ENCODE results near the gene TIMP2.

- TF ChIP-seq, protein P1, sequence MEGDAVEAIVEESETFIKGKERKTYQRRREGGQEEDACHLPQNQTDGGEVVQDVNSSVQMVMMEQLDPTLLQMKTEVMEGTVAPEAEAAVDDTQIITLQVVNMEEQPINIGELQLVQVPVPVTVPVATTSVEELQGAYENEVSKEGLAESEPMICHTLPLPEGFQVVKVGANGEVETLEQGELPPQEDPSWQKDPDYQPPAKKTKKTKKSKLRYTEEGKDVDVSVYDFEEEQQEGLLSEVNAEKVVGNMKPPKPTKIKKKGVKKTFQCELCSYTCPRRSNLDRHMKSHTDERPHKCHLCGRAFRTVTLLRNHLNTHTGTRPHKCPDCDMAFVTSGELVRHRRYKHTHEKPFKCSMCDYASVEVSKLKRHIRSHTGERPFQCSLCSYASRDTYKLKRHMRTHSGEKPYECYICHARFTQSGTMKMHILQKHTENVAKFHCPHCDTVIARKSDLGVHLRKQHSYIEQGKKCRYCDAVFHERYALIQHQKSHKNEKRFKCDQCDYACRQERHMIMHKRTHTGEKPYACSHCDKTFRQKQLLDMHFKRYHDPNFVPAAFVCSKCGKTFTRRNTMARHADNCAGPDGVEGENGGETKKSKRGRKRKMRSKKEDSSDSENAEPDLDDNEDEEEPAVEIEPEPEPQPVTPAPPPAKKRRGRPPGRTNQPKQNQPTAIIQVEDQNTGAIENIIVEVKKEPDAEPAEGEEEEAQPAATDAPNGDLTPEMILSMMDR (IDR thresholded peaks at IDR 0.05; ENCODE audit: low read depth, low read length) = no peak
- TF ChIP-seq POLR2A (IDR thresholded peaks at IDR 0.05; ENCODE audit: extremely low read depth, insufficient read length) (no peak), MAX (IDR thresholded peaks at IDR 0.05; ENCODE audit: low read depth, low read length) (no peak), MYC (IDR thresholded peaks at IDR 0.05; ENCODE audit: low read depth, low read length) (no peak)
Observed at GRCh38 chr17:78952706-78953105, 27.5 kb upstream of the TIMP2 start.
